CD4-positive, alpha-beta T cell treated with Interleukin-17A for 1 hour (primary cell): ENCODE measurements around the gene LIM2.

Experiments used
- DNase-seq: peaks from one replicate; pipeline ENCODE4 v3.0.0-alpha.2; 2020

Gene LIM2

GRCh38 chr19:51394050-51394836, 6.5 kb upstream of the LIM2 start:
- peak; percentile 97 for DNase-seq

GRCh38 chr19:51392701-51393100, 4.9 kb upstream of the LIM2 start:
- DNase-seq: no peak

- DNase-seq: no peak
Observed at GRCh38 chr19:51391073-51391611, 3.4 kb upstream of the LIM2 start.

GRCh38 chr19:51389143-51389542, 1.4 kb upstream of the LIM2 start:
- DNase-seq: no peak

- peak; percentile 41 for DNase-seq
Observed at GRCh38 chr19:51386882-51387520, 773 bp downstream of the LIM2 start.

- no peak for DNase-seq
Observed at GRCh38 chr19:51382004-51382403, 5.8 kb downstream of the LIM2 start.

- DNase-seq: no peak
Observed at GRCh38 chr19:51380379-51380778, 7.4 kb downstream of the LIM2 start.

- no peak for DNase-seq
Observed at GRCh38 chr19:51377422-51377821, 10.4 kb downstream of the LIM2 start.

- peak; percentile 48 for DNase-seq
Observed at GRCh38 chr19:51375504-51376221, 12.1 kb downstream of the LIM2 start.

GRCh38 chr19:51372649-51373504, 14.9 kb downstream of the LIM2 start, which contains the start of gene NKG7:
NKG7 (minus strand) TSS chr19:51372654; CDS start chr19:51372535, 119 bp downstream.
- DNase-seq: peak; percentile 87

GRCh38 chr19:51372021-51372648, 15.6 kb downstream of the LIM2 start:
- DNase-seq: no peak

GRCh38 chr19:51371186-51371690, 16.5 kb downstream of the LIM2 start:
- DNase-seq: no peak

GRCh38 chr19:51370230-51370629, 17.5 kb downstream of the LIM2 start:
- no peak for DNase-seq

GRCh38 chr19:51368366-51369282, 19.1 kb downstream of the LIM2 start, which contains the start of gene CLDND2:
CLDND2 (minus strand) TSS chr19:51369003; CDS start chr19:51368577, 426 bp downstream.
- peak; percentile 29 for DNase-seq

- DNase-seq: peak; percentile 97
Observed at GRCh38 chr19:51367565-51368365, 20.0 kb downstream of the LIM2 start.

- DNase-seq: peak; percentile 46
Observed at GRCh38 chr19:51367255-51367564, 20.6 kb downstream of the LIM2 start.

- peak; percentile 95 for DNase-seq
Observed at GRCh38 chr19:51366389-51367254, 21.2 kb downstream of the LIM2 start.

GRCh38 chr19:51365965-51366388, 21.8 kb downstream of the LIM2 start, which contains the start of gene ETFB:
ETFB (minus strand) TSS chr19:51366388; CDS start chr19:51366326, 62 bp downstream.
- no peak for DNase-seq
